Loucy (cell line): ENCODE results near the gene PARP14.
"Not testable (repeated sequence)": the region's sequence is repeated elsewhere in the genome, so short reads cannot be mapped to it uniquely, and the experiment has no call there.

Experiments
- EZH2phosphoT487 ChIP-seq: fragments of 200-600 bp; IDR thresholded peaks from 2 replicates; pipeline ENCODE4 v1.6.1; 2018; ENCODE audit warnings: antibody characterized with exemption, mild to moderate bottlenecking, moderate library complexity, borderline replicate concordance
- TF ChIP-seq, protein P1 (sequence below): fragments of 200-600 bp; sonication (generic); conservative IDR thresholded peaks from 2 replicates; pipeline ENCODE4 v1.5.1; 2014; ENCODE audit warnings: mild to moderate bottlenecking, antibody characterized with exemption, low read length

DNA sequence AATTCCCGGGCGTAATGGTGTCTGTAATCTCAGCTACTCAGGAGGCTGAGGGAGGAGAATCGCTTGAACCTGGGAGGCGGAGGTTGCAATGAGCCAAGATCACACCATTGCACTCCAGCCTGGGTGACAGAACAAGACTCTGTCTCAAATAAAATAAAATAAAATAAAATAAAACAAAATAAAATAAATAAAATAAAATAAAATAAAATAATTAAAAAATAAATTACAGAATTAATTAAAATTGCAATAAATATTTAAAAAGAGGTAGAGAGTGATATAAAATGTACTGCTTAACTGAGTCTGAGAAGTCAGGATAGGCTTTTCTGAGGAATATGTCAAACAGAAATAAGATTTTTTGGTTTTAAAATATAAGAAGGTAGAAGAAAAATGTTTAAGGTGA lies 22.3 kb upstream of the PARP14 start:
- TF ChIP-seq, protein P1, sequence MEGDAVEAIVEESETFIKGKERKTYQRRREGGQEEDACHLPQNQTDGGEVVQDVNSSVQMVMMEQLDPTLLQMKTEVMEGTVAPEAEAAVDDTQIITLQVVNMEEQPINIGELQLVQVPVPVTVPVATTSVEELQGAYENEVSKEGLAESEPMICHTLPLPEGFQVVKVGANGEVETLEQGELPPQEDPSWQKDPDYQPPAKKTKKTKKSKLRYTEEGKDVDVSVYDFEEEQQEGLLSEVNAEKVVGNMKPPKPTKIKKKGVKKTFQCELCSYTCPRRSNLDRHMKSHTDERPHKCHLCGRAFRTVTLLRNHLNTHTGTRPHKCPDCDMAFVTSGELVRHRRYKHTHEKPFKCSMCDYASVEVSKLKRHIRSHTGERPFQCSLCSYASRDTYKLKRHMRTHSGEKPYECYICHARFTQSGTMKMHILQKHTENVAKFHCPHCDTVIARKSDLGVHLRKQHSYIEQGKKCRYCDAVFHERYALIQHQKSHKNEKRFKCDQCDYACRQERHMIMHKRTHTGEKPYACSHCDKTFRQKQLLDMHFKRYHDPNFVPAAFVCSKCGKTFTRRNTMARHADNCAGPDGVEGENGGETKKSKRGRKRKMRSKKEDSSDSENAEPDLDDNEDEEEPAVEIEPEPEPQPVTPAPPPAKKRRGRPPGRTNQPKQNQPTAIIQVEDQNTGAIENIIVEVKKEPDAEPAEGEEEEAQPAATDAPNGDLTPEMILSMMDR = not testable (repeated sequence)
- TF ChIP-seq EZH2phosphoT487 = not testable (repeated sequence)
